Calu3 (cell line): ENCODE results near the gene HLCS. TPM values are rescaled to one million over a fixed set of nuclear protein-coding genes. Genes with fewer than 3 reads are reported as not detected.
A peak's percentile ranks its signal among the peaks of the same experiment; 100 is the strongest.

Experiments
- BruUV-seq: library from RNA; stranded (reverse); fragments of 400-500 nt; replicated peaks from 2 replicates; lab custom pipeline; 2021; lab: Mats Ljungman, UMichigan
- CTCF ChIA-PET: fragments of 300-600 bp; sonication (Branson Sonifier 250); formaldehyde crosslinking; loops from one replicate; lab custom pipeline; 2022; ENCODE audit warnings: antibody characterized with exemption; lab: Charles Lee
- DNase-seq: peaks from one replicate; pipeline ENCODE4 v3.0.0; 2022
- H3K27ac Mint-ChIP-seq: one replicate; pipeline ENCODE4 v1.8.0; 2022; ENCODE audit warnings: mixed read lengths; ENCODE audit not compliant: unreplicated experiment
- H3K27me3 Mint-ChIP-seq: one replicate; pipeline ENCODE4 v1.8.0; 2022; ENCODE audit warnings: mixed read lengths; ENCODE audit not compliant: unreplicated experiment
- H3K36me3 Mint-ChIP-seq: one replicate; pipeline ENCODE4 v1.8.0; 2022; ENCODE audit warnings: mild to moderate bottlenecking, moderate library complexity, mixed read lengths; ENCODE audit not compliant: insufficient read depth, unreplicated experiment
- H3K4me1 Mint-ChIP-seq: one replicate; pipeline ENCODE4 v1.8.0; 2022; ENCODE audit warnings: mild to moderate bottlenecking, low read depth, mixed read lengths; ENCODE audit not compliant: unreplicated experiment
- H3K4me3 Mint-ChIP-seq: one replicate; pipeline ENCODE4 v1.8.0; 2022; ENCODE audit warnings: mild to moderate bottlenecking, low read depth, moderate library complexity, mixed read lengths; ENCODE audit not compliant: unreplicated experiment
- H3K9me3 Mint-ChIP-seq: one replicate; pipeline ENCODE4 v1.8.0; 2022; ENCODE audit warnings: low read depth, mixed read lengths; ENCODE audit not compliant: unreplicated experiment
- CTCF ChIP-seq: fragments of 200-600 bp; IDR thresholded peaks from one replicate; pipeline ENCODE4 v1.8.0; 2022; ENCODE audit warnings: antibody characterized with exemption; ENCODE audit not compliant: unreplicated experiment
- intact Hi-C: fragments of 100-400 bp; cut with micrococcal nuclease; formaldehyde crosslinking; loops from one replicate; pipeline ENCODE4 v1.10.0; 2022; ENCODE audit not compliant: unreplicated experiment
- total RNA-seq: library from RNA; stranded (reverse); gene quantifications from 2 replicates; pipeline ENCODE4 v1.2.3, GENCODE V29; 2022

The HLCS gene
- total RNA-seq, 1 experiment from 2014 or later, result 18.4 TPM

- Mint-ChIP-seq H3K9me3 (no peaks in the 10 kb centered on the region), H3K36me3 (no peaks in the 10 kb centered on the region), H3K4me3 (peak overlapping the region; percentile 5), H3K27me3 (no peaks in the 10 kb centered on the region), H3K27ac (peak overlapping the region; percentile 79), H3K4me1 (peaks cover 25% of the 10 kb centered on the region)
- CTCF ChIA-PET, result interaction anchor here (0.6 to 1.4 kb wide), 2 partner anchors 57 to 654 kb away, joined by 6 to 9 read pairs; no protein-coding TSS in a partner anchor
- BruUV-seq, result no TSS peak
- no peak for TF ChIP-seq CTCF
- intact Hi-C loops, result loop anchor here (5.0 kb wide), 1 partner anchor 46 kb away; no protein-coding TSS in a partner anchor
- DNase-seq, result peak; percentile 28
Measured at GRCh38 chr21:36860736-36861594, 105.5 kb downstream of the HLCS start.

- BruUV-seq, result no TSS peak
- Mint-ChIP-seq H3K9me3 (no peaks in the 10 kb centered on the region), H3K4me1 (peaks cover 25% of the 10 kb centered on the region), H3K36me3 (no peaks in the 10 kb centered on the region), H3K4me3 (no peak overlapping the region), H3K27ac (no peak overlapping the region), H3K27me3 (no peaks in the 10 kb centered on the region)
- CTCF ChIA-PET, result no interaction called here
- no peak for TF ChIP-seq CTCF
- DNase-seq, result peak; percentile 84
- intact Hi-C loops, result loop anchor here (5.0 kb wide), 1 partner anchor 47 kb away; no protein-coding TSS in a partner anchor
Measured at GRCh38 chr21:36859744-36860501, 106.5 kb downstream of the HLCS start.

GRCh38 chr21:36858320-36858957 lies 108.0 kb downstream of the HLCS start:
- CTCF ChIA-PET, result no interaction called here
- TF ChIP-seq CTCF, result no peak
- intact Hi-C loops, result no loop called here
- H3K36me3 Mint-ChIP-seq, result no peaks in the 10 kb centered on the region
- peaks cover 23% of the 10 kb centered on the region for H3K4me1 Mint-ChIP-seq
- no peak overlapping the region for H3K27ac Mint-ChIP-seq
- BruUV-seq, result no TSS peak
- no peaks in the 10 kb centered on the region for H3K9me3 Mint-ChIP-seq
- DNase-seq, result no peak
- no peaks in the 10 kb centered on the region for H3K27me3 Mint-ChIP-seq
- no peak overlapping the region for H3K4me3 Mint-ChIP-seq

DNA sequence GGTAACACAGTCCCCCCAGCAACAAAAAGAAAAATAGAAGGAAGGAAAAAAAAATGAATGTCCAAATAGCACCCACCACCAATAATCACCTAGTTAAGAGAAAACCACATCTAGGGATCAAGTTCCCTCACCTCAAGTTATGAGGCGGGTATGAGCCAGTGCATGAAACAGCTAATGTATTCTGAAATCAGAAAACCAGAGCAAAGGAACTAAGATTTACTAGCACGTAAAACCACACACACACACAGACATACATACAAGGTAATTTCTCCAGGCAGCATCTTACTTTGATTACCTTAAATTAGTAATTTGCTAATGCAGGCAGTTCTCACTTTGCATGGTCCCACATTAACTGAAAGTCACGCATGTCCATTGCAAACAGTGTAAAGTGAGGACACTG lies 109.8 kb downstream of the HLCS start:
- no peaks in the 10 kb centered on the region for H3K36me3 Mint-ChIP-seq
- no peak overlapping the region for H3K4me3 Mint-ChIP-seq
- no peak for TF ChIP-seq CTCF
- no peak for DNase-seq
- no peaks in the 10 kb centered on the region for H3K9me3 Mint-ChIP-seq
- intact Hi-C loops, result no loop called here
- H3K4me1 Mint-ChIP-seq, result peaks cover 7% of the 10 kb centered on the region
- H3K27me3 Mint-ChIP-seq, result no peaks in the 10 kb centered on the region
- H3K27ac Mint-ChIP-seq, result no peak overlapping the region
- no TSS peak for BruUV-seq
- CTCF ChIA-PET, result no interaction called here
